SU-DHL-6 (cell line): ENCODE data around the gene ZNF469.

Experiments used
- H2AFZ ChIP-seq: fragments of 200-600 bp; sonication (generic); 2 replicates; pipeline ENCODE4 v1.6.1; 2014; ENCODE audit warnings: low read depth, mild to moderate bottlenecking, moderate library complexity, mixed read lengths, antibody characterized with exemption, low read length; ENCODE audit not compliant: severe bottlenecking
- H3F3A ChIP-seq: fragments of 200-600 bp; shearing (Covaris generic); 2 replicates; pipeline ENCODE4 v1.6.0; 2016; ENCODE audit warnings: antibody characterized with exemption, mild to moderate bottlenecking; ENCODE audit not compliant: insufficient read depth
- H3K27ac ChIP-seq: fragments of 200-600 bp; sonication (generic); 2 replicates; pipeline ENCODE4 v1.5.1; 2016; ENCODE audit warnings: low read depth, mild to moderate bottlenecking, low read length, moderate library complexity, mixed read lengths
- H3K27me3 ChIP-seq: fragments of 200-600 bp; sonication (generic), shearing (Covaris generic); 2 replicates; pipeline ENCODE4 v1.6.0; 2014; ENCODE audit warnings: mild to moderate bottlenecking, low read length
- H3K36me3 ChIP-seq: fragments of 200-600 bp; sonication (generic); 2 replicates; pipeline ENCODE4 v1.6.1; 2014; ENCODE audit warnings: mild to moderate bottlenecking, low read length, mixed read lengths
- H3K4me2 ChIP-seq: fragments of 300-600, 200-600 bp; shearing (Covaris generic), sonication (generic); 2 replicates; pipeline ENCODE4 v1.6.0; 2014; ENCODE audit warnings: low read length, low read depth, mild to moderate bottlenecking; ENCODE audit not compliant: poor library complexity, severe bottlenecking
- H3K4me3 ChIP-seq: fragments of 200-600 bp; sonication (generic); 2 replicates; pipeline ENCODE4 v1.5.1; 2014; ENCODE audit warnings: antibody characterized with exemption, low read length, mild to moderate bottlenecking, mixed read lengths; ENCODE audit not compliant: insufficient read depth, poor library complexity, severe bottlenecking
- H3K79me2 ChIP-seq: fragments of 200-600 bp; sonication (generic); 2 replicates; pipeline ENCODE4 v1.6.1; 2014; ENCODE audit warnings: mild to moderate bottlenecking, low read length, moderate library complexity; ENCODE audit not compliant: insufficient read depth
- H3K9ac ChIP-seq: fragments of 200-600 bp; sonication (generic); 2 replicates; pipeline ENCODE4 v1.7.0; 2014; ENCODE audit warnings: mild to moderate bottlenecking, low read length
- H3K9me2 ChIP-seq: fragments of 200-600 bp; sonication (generic); replicated peaks from 2 replicates; pipeline ENCODE4 v1.6.1; 2014; ENCODE audit warnings: low read length; ENCODE audit not compliant: insufficient read depth
- H3K9me3 ChIP-seq: fragments of 200-600 bp; sonication (generic); 2 replicates; pipeline ENCODE4 v1.6.1; 2014; ENCODE audit warnings: low read length, mixed read lengths; ENCODE audit not compliant: insufficient read depth
- H4K20me1 ChIP-seq: fragments of 200-600 bp; sonication (generic); 2 replicates; pipeline ENCODE4 v1.6.1; 2014; ENCODE audit warnings: low read depth, mild to moderate bottlenecking, antibody characterized with exemption, low read length, moderate library complexity, mixed read lengths
- CTCF ChIP-seq: fragments of 200-600 bp; sonication (generic); IDR thresholded peaks from one replicate; pipeline ENCODE4 v1.5.1; 2017; ENCODE audit warnings: antibody characterized with exemption, mild to moderate bottlenecking, low read length, moderate library complexity; ENCODE audit not compliant: insufficient read depth, poor library complexity, severe bottlenecking
- EZH2phosphoT487 ChIP-seq: fragments of 200-600 bp; sonication (generic), shearing (Covaris generic); conservative IDR thresholded peaks from 2 replicates; pipeline ENCODE4 v1.6.1; 2018; ENCODE audit warnings: mild to moderate bottlenecking, antibody characterized with exemption, low read length, moderate library complexity, mixed read lengths

The ZNF469 gene

DNA sequence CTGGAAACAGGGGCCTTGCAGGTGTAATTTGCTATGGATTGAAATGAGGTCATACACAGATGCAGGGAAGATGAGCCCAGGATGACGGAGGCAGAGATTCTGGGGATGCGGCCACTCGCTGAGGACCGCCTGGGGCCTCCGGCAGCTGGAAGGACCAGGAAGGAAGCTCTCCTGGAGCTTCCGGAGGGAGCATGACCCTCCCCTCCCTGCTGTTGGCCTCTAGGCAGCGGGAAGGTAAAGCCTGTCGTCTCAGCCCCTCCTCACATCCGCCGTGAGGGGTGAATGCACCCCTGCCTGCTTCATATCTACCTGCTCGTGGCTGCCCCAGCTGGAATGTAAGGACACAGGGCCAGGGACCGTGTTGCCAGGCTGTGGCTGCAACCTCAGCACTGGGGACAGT lies 29.1 kb upstream of the ZNF469 start:
- no peak overlapping the region for H3K9ac ChIP-seq
- no peaks in the 10 kb centered on the region for H3K9me3 ChIP-seq
- H3K9me2 ChIP-seq, result no peaks in the 10 kb centered on the region
- no peaks in the 10 kb centered on the region for H4K20me1 ChIP-seq
- H3K4me2 ChIP-seq, result no peak overlapping the region
- H2AFZ ChIP-seq, result no peak overlapping the region
- no peak overlapping the region for H3K27ac ChIP-seq
- H3K27me3 ChIP-seq, result no peaks in the 10 kb centered on the region
- no peaks in the 10 kb centered on the region for H3K79me2 ChIP-seq
- TF ChIP-seq EZH2phosphoT487 (no peak), CTCF (no peak)
- H3F3A ChIP-seq, result no peaks in the 10 kb centered on the region
- H3K36me3 ChIP-seq, result no peaks in the 10 kb centered on the region
- H3K4me3 ChIP-seq, result no peak overlapping the region

DNA sequence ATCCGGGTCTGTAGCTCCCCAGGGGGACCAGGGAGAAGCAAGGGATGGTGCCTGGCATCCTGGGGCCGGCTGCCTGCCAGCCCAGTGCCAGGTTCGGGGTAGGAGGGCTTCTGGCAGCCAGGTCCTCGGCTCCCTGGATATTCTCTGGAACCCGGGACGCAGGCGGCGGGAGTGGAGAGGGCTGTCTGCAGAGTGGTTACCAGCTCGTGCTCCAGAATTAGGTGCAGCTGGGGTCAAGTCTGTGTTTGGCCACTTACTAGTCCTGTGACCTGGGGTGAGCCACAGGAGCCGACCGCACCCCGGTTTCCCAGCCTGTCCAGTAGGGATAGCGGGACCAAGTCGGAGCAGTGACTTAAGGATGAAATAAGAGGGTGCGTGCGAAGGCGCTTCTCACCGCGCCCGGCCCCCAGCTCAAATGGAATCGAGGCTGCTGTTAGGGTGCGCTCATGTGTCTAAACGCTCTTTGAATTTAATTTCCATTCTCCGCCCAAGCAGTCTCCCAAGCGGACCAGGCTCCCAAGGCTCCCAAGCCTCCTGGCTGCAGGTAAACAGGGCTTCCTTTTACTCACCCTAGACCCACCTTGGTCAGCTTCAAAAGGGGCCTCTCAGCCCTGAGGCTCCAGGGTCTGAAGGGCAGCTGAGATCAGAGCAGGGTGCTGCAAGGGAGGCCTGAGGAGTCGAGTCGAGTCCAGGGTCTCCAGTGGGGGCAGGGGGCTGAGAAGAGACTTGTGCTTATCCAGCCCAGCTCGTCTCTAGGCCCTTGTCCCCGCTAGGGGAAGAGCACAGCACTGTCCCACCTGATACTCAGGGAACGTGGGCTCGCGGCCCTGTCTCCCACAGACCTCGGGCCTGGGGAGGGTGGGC lies 28.3 kb upstream of the ZNF469 start:
- H3K79me2 ChIP-seq, result no peaks in the 10 kb centered on the region
- TF ChIP-seq CTCF, result no peak
- no peak for TF ChIP-seq EZH2phosphoT487
- no peaks in the 10 kb centered on the region for H3K27me3 ChIP-seq
- H3K9me3 ChIP-seq, result no peaks in the 10 kb centered on the region
- no peak overlapping the region for H3K9ac ChIP-seq
- no peaks in the 10 kb centered on the region for H3F3A ChIP-seq
- no peaks in the 10 kb centered on the region for H3K36me3 ChIP-seq
- no peaks in the 10 kb centered on the region for H3K9me2 ChIP-seq
- H3K27ac ChIP-seq, result no peak overlapping the region
- no peaks in the 10 kb centered on the region for H4K20me1 ChIP-seq
- H2AFZ ChIP-seq, result no peak overlapping the region
- no peak overlapping the region for H3K4me3 ChIP-seq
- H3K4me2 ChIP-seq, result no peak overlapping the region

- H4K20me1 ChIP-seq, result no peaks in the 10 kb centered on the region
- no peaks in the 10 kb centered on the region for H3F3A ChIP-seq
- H3K36me3 ChIP-seq, result no peaks in the 10 kb centered on the region
- H3K9me2 ChIP-seq, result no peaks in the 10 kb centered on the region
- H3K9me3 ChIP-seq, result no peaks in the 10 kb centered on the region
- no peaks in the 10 kb centered on the region for H3K79me2 ChIP-seq
- no peak overlapping the region for H3K4me2 ChIP-seq
- H3K27ac ChIP-seq, result no peak overlapping the region
- H3K27me3 ChIP-seq, result no peaks in the 10 kb centered on the region
- no peak overlapping the region for H2AFZ ChIP-seq
- H3K9ac ChIP-seq, result no peak overlapping the region
- no peak overlapping the region for H3K4me3 ChIP-seq
- no peak for TF ChIP-seq EZH2phosphoT487
- no peak for TF ChIP-seq CTCF
Measured at GRCh38 chr16:88355093-88355388, 27.7 kb upstream of the ZNF469 start.
